Measurements from ENCODE around the gene ZBTB8B. TPM values are rescaled to one million over a fixed set of nuclear protein-coding genes. Genes with fewer than 3 reads are reported as not detected.

ZBTB8B gene
- total RNA-seq (2022; extraction: Qiagen RNA extraction): 0.01 TPM in 4 of 5 replicates, not detected in the other

DNA sequence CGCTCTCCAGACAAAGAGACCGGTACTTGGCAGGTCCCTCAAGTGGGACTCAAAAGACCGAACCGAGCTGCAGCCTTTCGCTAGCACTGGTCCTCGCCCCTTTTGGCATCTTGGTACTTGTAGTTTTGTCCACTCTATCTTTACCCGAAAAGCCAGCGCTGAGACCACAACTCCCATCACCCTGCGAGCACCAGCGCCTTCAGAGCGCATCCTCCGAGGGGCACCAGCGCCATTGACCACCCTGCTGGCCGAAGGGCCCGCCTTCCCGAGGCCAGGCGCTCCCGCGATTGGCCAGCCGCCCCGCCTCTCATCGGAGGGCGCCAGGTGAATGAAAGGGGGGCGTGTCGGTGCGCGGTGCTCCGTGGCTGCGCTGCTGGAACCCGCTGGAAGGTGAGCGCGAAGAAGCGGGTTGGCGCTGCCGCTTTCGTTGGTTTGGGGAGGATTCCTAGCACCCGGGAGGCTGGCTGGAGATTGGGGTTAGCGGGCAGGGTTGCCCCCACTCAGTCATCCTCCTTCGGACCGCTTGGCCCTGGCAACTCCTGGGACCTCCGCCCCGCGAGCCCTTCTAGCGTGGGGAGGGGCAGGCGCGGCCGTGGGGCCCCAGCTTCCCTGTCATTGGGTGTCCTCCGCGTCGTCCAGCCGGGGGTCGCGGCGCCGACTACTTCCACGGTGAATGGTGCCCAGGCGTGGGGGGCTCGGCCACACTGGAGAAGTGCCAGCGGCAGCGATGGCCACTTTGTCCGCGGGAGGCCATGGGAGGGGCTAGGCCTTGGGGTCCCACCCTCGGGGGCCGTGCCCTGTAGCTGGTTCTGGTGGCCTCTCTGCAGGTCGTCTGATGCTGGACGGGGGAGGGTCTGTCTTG is at the start of gene ZBTB8B:
TSS of gene ZBTB8B (plus strand) at position 357 of the 862 bp plus-strand sequence. CDS start 5,553 bp downstream, outside the sequence.

Other genes starting within 250 kb of the ZBTB8B start
- 7.3 to 9.4 TPM (median 8.8 TPM) in 5 replicates for gene TMEM234, start 242.7 kb upstream of the ZBTB8B start, total RNA-seq (2022; extraction: Qiagen RNA extraction)
- gene EIF3I, start 242.7 kb upstream of the ZBTB8B start, total RNA-seq (2022; extraction: Qiagen RNA extraction): 267 to 287 TPM (median 277 TPM) in 5 replicates
- gene FAM167B, start 217.8 kb upstream of the ZBTB8B start, total RNA-seq (2022; extraction: Qiagen RNA extraction): 0.29 to 0.88 TPM (median 0.45 TPM) in 5 replicates
- 0.06 to 0.09 TPM in 2 of 5 replicates, not detected in the others for gene LCK, start 213.8 kb upstream of the ZBTB8B start, total RNA-seq (2022; extraction: Qiagen RNA extraction)
- 47.4 to 53.3 TPM (median 52.0 TPM) in 5 replicates for gene HDAC1, start 173.0 kb upstream of the ZBTB8B start, total RNA-seq (2022; extraction: Qiagen RNA extraction)
- gene MARCKSL1, start 128.8 kb upstream of the ZBTB8B start, total RNA-seq (2022; extraction: Qiagen RNA extraction): 55.2 to 71.9 TPM (median 64.9 TPM) in 5 replicates
- gene FAM229A, start 102.6 kb upstream of the ZBTB8B start, total RNA-seq (2022; extraction: Qiagen RNA extraction): 1.8 to 3.6 TPM (median 3.3 TPM) in 5 replicates
- gene TSSK3, start 102.5 kb upstream of the ZBTB8B start, total RNA-seq (2022; extraction: Qiagen RNA extraction): 0.29 TPM in 1 of 5 replicates, not detected in the others
- 17.4 to 21.0 TPM (median 19.9 TPM) in 5 replicates for gene BSDC1, start 70.6 kb upstream of the ZBTB8B start, total RNA-seq (2022; extraction: Qiagen RNA extraction)
- gene ZBTB8A, start 74.4 kb downstream of the ZBTB8B start, total RNA-seq (2022; extraction: Qiagen RNA extraction): 4.1 to 5.1 TPM (median 4.8 TPM) in 5 replicates
- gene ZBTB8OS, start 185.5 kb downstream of the ZBTB8B start, total RNA-seq (2022; extraction: Qiagen RNA extraction): 35.3 to 44.8 TPM (median 38.3 TPM) in 5 replicates
- gene RBBP4, start 186.1 kb downstream of the ZBTB8B start, total RNA-seq (2022; extraction: Qiagen RNA extraction): 62.6 to 94.0 TPM (median 72.0 TPM) in 5 replicates
- gene SYNC, start 237.7 kb downstream of the ZBTB8B start, total RNA-seq (2022; extraction: Qiagen RNA extraction): 11.4 to 17.1 TPM (median 13.8 TPM) in 5 replicates

All from A549 treated with AZD2906 at 1 μM for 4 hours (cell line).